Loucy (cell line): ENCODE results near the gene HMGXB4.

Source experiments
- H2AFZ ChIP-seq: fragments of 200-600 bp; sonication (generic); 2 replicates; pipeline ENCODE4 v1.6.0; 2016; ENCODE audit warnings: antibody characterized with exemption, mild to moderate bottlenecking, low read length, moderate library complexity
- H3F3A ChIP-seq: fragments of 200-600 bp; 2 replicates; pipeline ENCODE4 v1.6.0; 2016; ENCODE audit warnings: antibody characterized with exemption, low read depth, mild to moderate bottlenecking
- H3K27me3 ChIP-seq: fragments of 200-600 bp; sonication (generic); 2 replicates; pipeline ENCODE4 v1.6.1; 2014; ENCODE audit warnings: low read length, mild to moderate bottlenecking; ENCODE audit not compliant: insufficient read depth, poor library complexity, severe bottlenecking
- H3K36me3 ChIP-seq: fragments of 200-600 bp; sonication (generic); 2 replicates; pipeline ENCODE4 v1.6.1; 2016; ENCODE audit warnings: low read length; ENCODE audit not compliant: insufficient read depth
- H3K4me1 ChIP-seq: fragments of 200-600 bp; sonication (generic); 2 replicates; pipeline ENCODE4 v1.5.1; 2014; ENCODE audit warnings: low read length, mild to moderate bottlenecking; ENCODE audit not compliant: insufficient read depth, poor library complexity, severe bottlenecking
- H3K4me2 ChIP-seq: fragments of 200-600 bp; sonication (generic); 2 replicates; pipeline ENCODE4 v1.6.0; 2014; ENCODE audit warnings: antibody characterized with exemption, low read length, low read depth, mild to moderate bottlenecking; ENCODE audit not compliant: poor library complexity, severe bottlenecking
- H3K4me3 ChIP-seq: fragments of 200-600 bp; sonication (generic); 2 replicates; pipeline ENCODE4 v1.5.1; 2014; ENCODE audit warnings: low read length, mild to moderate bottlenecking, mixed read lengths; ENCODE audit not compliant: poor library complexity, severe bottlenecking
- H3K79me2 ChIP-seq: fragments of 200-600 bp; sonication (generic); 2 replicates; pipeline ENCODE4 v1.6.1; 2014; ENCODE audit warnings: low read length; ENCODE audit not compliant: insufficient read depth
- H3K9ac ChIP-seq: fragments of 200-600 bp; sonication (generic); 2 replicates; pipeline ENCODE4 v1.6.0; 2014; ENCODE audit warnings: mild to moderate bottlenecking, low read depth, low read length, moderate library complexity; ENCODE audit not compliant: poor library complexity, severe bottlenecking
- H3K9me2 ChIP-seq: fragments of 200-600 bp; sonication (generic); replicated peaks from 2 replicates; pipeline ENCODE4 v1.6.1; 2016; ENCODE audit warnings: low read depth, low read length, mixed read lengths
- H3K9me3 ChIP-seq: fragments of 200-600 bp; sonication (generic); 2 replicates; pipeline ENCODE4 v1.6.1; 2014; ENCODE audit warnings: mild to moderate bottlenecking, antibody characterized with exemption, low read length, low read depth; ENCODE audit not compliant: insufficient read depth
- H4K20me1 ChIP-seq: fragments of 200-600 bp; sonication (generic); 2 replicates; pipeline ENCODE4 v1.6.0; 2014; ENCODE audit warnings: antibody characterized with exemption, low read length, mild to moderate bottlenecking; ENCODE audit not compliant: insufficient read depth, poor library complexity, severe bottlenecking
- EZH2phosphoT487 ChIP-seq: fragments of 200-600 bp; IDR thresholded peaks from 2 replicates; pipeline ENCODE4 v1.6.1; 2018; ENCODE audit warnings: antibody characterized with exemption, mild to moderate bottlenecking, moderate library complexity, borderline replicate concordance
- TF ChIP-seq, protein P1 (sequence below): fragments of 200-600 bp; sonication (generic); conservative IDR thresholded peaks from 2 replicates; pipeline ENCODE4 v1.5.1; 2014; ENCODE audit warnings: mild to moderate bottlenecking, antibody characterized with exemption, low read length

The HMGXB4 gene

DNA sequence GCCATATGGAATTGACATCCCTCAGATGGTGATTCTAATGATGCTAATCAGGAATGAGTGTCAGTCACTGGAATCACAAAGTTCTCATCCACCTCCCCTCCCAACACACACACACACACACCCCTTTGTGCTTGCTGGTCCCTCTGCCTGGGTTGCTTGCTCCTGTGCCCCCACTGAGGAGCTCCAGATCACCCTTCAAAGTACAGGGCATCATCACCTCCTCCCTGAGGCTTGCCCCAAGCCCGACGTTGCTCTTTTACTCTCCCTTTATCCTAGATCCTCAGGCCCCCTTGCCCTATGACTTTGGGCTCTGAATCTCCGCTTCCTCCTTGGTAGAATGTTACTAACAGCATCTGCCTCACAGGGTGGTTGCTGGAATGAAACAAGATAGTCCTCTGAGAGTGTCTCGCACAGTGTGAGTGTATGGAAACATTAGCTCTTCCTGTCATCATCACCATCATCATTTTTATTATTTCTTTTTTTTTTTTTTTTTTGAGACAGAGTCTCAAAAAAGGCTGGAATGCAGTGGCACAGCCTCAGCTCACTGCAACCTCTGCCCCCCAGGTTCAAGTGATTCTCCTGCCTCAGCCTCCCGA, 45.8 kb downstream of the HMGXB4 start:
- H3K27me3 ChIP-seq = no peaks in the 10 kb centered on the region
- H3K36me3 ChIP-seq = no peaks in the 10 kb centered on the region
- peaks cover 26% of the 10 kb centered on the region; the same call in 1 of the 2 replicates for H3K79me2 ChIP-seq

DNA sequence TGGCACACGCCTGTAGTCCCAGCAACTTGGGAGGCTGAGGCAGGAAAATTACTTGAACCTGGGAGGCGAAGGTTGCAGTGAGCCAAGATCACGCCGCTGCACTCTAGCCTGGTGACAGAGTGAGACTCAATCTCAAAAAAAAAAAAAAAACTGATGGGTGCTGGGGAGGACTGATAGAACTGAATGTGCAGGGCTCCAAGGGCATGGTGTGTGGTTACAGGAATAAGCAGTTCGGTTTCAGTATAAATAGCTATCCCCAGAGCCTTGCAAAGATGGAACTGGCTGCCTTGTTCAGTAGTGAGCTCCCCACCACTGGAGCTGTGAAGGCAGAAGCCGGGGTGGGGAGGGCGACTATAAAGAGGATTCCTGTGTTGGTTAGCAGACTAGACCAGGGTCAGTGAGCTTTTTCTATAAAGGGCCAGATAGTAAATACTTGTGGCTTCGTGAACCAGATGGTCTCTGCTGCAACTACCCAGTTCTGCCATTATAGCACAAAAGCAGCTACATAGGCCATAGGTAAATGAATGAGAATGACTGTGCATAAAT, 48.3 kb downstream of the HMGXB4 start:
- peaks cover 22% of the 10 kb centered on the region; the same call in 1 of the 2 replicates for H3K79me2 ChIP-seq

More for the DNA sequence above, 45.8 kb downstream of the HMGXB4 start:
- Histone ChIP-seq H2AFZ (no peak overlapping the region), H3K4me1 (peaks cover 15% of the 10 kb centered on the region), H4K20me1 (peaks cover 7% of the 10 kb centered on the region), H3K4me2 (no peak overlapping the region), H3K9ac (no peak overlapping the region), H3K4me3 (no peak overlapping the region), H3K9me2 (no peaks in the 10 kb centered on the region), H3K9me3 (no peaks in the 10 kb centered on the region), H3F3A (no peaks in the 10 kb centered on the region; the same call in 1 of the 2 replicates)
- TF ChIP-seq, protein P1, sequence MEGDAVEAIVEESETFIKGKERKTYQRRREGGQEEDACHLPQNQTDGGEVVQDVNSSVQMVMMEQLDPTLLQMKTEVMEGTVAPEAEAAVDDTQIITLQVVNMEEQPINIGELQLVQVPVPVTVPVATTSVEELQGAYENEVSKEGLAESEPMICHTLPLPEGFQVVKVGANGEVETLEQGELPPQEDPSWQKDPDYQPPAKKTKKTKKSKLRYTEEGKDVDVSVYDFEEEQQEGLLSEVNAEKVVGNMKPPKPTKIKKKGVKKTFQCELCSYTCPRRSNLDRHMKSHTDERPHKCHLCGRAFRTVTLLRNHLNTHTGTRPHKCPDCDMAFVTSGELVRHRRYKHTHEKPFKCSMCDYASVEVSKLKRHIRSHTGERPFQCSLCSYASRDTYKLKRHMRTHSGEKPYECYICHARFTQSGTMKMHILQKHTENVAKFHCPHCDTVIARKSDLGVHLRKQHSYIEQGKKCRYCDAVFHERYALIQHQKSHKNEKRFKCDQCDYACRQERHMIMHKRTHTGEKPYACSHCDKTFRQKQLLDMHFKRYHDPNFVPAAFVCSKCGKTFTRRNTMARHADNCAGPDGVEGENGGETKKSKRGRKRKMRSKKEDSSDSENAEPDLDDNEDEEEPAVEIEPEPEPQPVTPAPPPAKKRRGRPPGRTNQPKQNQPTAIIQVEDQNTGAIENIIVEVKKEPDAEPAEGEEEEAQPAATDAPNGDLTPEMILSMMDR = no peak
- no peak for TF ChIP-seq EZH2phosphoT487

DNA sequence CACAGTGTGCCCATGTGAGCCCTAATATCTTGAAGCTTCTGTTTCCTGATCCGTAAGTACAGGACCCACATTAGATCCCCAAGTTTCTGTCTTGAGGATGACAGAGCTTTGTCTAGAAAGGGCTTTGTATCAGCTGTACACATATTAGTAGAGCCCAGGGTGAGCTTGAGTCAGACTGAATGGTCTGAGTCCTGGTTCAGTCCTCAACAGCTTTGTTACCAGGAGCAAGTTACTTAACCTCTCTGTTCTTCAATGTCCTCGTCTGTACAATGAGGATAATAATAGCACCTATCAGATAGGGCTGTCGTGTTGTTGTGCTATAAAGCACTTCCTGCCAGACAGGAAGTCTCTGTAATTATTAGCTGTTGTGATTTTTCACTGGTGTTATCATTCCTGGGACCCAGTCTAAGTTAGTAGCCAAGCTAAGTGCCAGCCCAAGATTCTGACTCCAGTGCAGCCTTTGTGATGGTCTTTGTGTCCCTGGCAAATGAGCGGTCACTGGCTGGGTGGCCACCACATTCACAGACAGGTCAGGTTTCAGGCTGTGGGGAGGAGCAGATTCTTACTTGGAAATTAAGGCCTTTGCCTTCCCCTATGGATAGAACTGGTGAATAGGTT, 49.2 kb downstream of the HMGXB4 start:
- Histone ChIP-seq H3K27me3 (no peaks in the 10 kb centered on the region), H3F3A (no peaks in the 10 kb centered on the region), H3K4me1 (peaks cover 9% of the 10 kb centered on the region), H4K20me1 (peaks cover 11% of the 10 kb centered on the region), H3K79me2 (peaks cover 15% of the 10 kb centered on the region; the same call in 1 of the 2 replicates), H3K4me2 (peak overlapping the region; percentile 11), H3K4me3 (no peak overlapping the region), H3K36me3 (no peaks in the 10 kb centered on the region), H3K9me3 (no peaks in the 10 kb centered on the region), H2AFZ (no peak overlapping the region), H3K9ac (no peak overlapping the region), H3K9me2 (no peaks in the 10 kb centered on the region)
- TF ChIP-seq EZH2phosphoT487 = no peak

More for the DNA sequence above, 48.3 kb downstream of the HMGXB4 start:
- H4K20me1 ChIP-seq = peaks cover 11% of the 10 kb centered on the region
- H3K4me3 ChIP-seq = no peak overlapping the region
- H3K4me2 ChIP-seq = peak overlapping the region; percentile 11
- H2AFZ ChIP-seq = no peak overlapping the region
- no peaks in the 10 kb centered on the region for H3K27me3 ChIP-seq
- TF ChIP-seq, protein P1 = no peak
- TF ChIP-seq EZH2phosphoT487 = no peak
- H3F3A ChIP-seq = no peaks in the 10 kb centered on the region
- H3K4me1 ChIP-seq = peaks cover 9% of the 10 kb centered on the region
- H3K9me2 ChIP-seq = no peaks in the 10 kb centered on the region
- no peaks in the 10 kb centered on the region for H3K36me3 ChIP-seq
- H3K9me3 ChIP-seq = no peaks in the 10 kb centered on the region
- H3K9ac ChIP-seq = no peak overlapping the region
